ENCODE data around the gene GALR2. TPM values are rescaled to one million over a fixed set of nuclear protein-coding genes. Genes with fewer than 3 reads are reported as not detected.

The GALR2 gene
- total RNA-seq, 4 donors from 2014 or later: not detected

- no peak for TF ChIP-seq POLR2A (IDR thresholded peaks at IDR 0.05)
- TF ChIP-seq EP300 (IDR thresholded peaks at IDR 0.05): no peak
- no peak for TF ChIP-seq CTCF (IDR thresholded peaks at IDR 0.05)
- no peak for TF ChIP-seq POLR2AphosphoS5 (IDR thresholded peaks at IDR 0.05)
- Histone ChIP-seq H3K36me3 (peaks cover 0 to 100% of the 10 kb centered on the region in 2 donors), H3K27me3 (no peaks in the 10 kb centered on the region), H3K27ac (no peak overlapping the region), H3K4me3 (no peak overlapping the region), H3K4me1 (no peaks in the 10 kb centered on the region), H3K9me3 (no peaks in the 10 kb centered on the region)
- WGBS, 2 donors (ENCODE audit: low coverage in 1 of 2): 81 to 91% methylated on average over 10 of the region's 11 CpGs
- ATAC-seq: no peak
Measured at GRCh38 chr17:76050538-76051467, 23.8 kb upstream of the GALR2 start.

GRCh38 chr17:76051561-76051960, 23.0 kb upstream of the GALR2 start:
- Histone ChIP-seq H3K27ac (no peak overlapping the region), H3K36me3 (peaks cover 0 to 100% of the 10 kb centered on the region in 2 donors)
- 76 to 83% methylated on average over 6 of the region's 6 CpGs for WGBS, 2 donors (ENCODE audit: low coverage in 1 of 2)

GRCh38 chr17:76053246-76054111, 21.1 kb upstream of the GALR2 start:
- no peak for ATAC-seq
- no peaks in the 10 kb centered on the region for H3K9me3 ChIP-seq
- no peak for TF ChIP-seq POLR2AphosphoS5 (IDR thresholded peaks at IDR 0.05)
- no peak for TF ChIP-seq CTCF (IDR thresholded peaks at IDR 0.05)
- no peak for TF ChIP-seq POLR2A (IDR thresholded peaks at IDR 0.05)
- no peak for TF ChIP-seq EP300 (IDR thresholded peaks at IDR 0.05)
- no peaks in the 10 kb centered on the region for H3K27me3 ChIP-seq
- no peak overlapping the region for H3K27ac ChIP-seq
- H3K4me1 ChIP-seq: no peaks in the 10 kb centered on the region
- no peak overlapping the region for H3K4me3 ChIP-seq
- H3K36me3 ChIP-seq: peaks cover 0 to 100% of the 10 kb centered on the region in 2 donors
- WGBS, 2 donors (ENCODE audit: low coverage in 1 of 2): 71 to 77% methylated on average over 15 to 17 of the region's 17 CpGs

More at GRCh38 chr17:76051561-76051960, 23.0 kb upstream of the GALR2 start:
- Histone ChIP-seq H3K9me3 (no peaks in the 10 kb centered on the region), H3K4me1 (no peaks in the 10 kb centered on the region), H3K4me3 (no peak overlapping the region), H3K27me3 (no peaks in the 10 kb centered on the region)
- ATAC-seq: no peak
- TF ChIP-seq POLR2AphosphoS5 (IDR thresholded peaks at IDR 0.05): no peak
- TF ChIP-seq CTCF (IDR thresholded peaks at IDR 0.05): no peak
- TF ChIP-seq EP300 (IDR thresholded peaks at IDR 0.05): no peak
- TF ChIP-seq POLR2A (IDR thresholded peaks at IDR 0.05): no peak

GRCh38 chr17:76054112-76054476, 20.5 kb upstream of the GALR2 start:
- Histone ChIP-seq H3K36me3 (peaks cover 0 to 100% of the 10 kb centered on the region in 2 donors), H3K9me3 (no peaks in the 10 kb centered on the region), H3K27me3 (no peaks in the 10 kb centered on the region), H3K4me3 (no peak overlapping the region), H3K4me1 (no peaks in the 10 kb centered on the region), H3K27ac (no peak overlapping the region)
- TF ChIP-seq EP300 (IDR thresholded peaks at IDR 0.05) (no peak), CTCF (IDR thresholded peaks at IDR 0.05) (no peak), POLR2A (IDR thresholded peaks at IDR 0.05) (no peak)
- 87% methylated on average over 3 of the region's 4 CpGs; no CpG with 5 or more reads in 1 of the 2 donors for WGBS, 2 donors (ENCODE audit: low coverage in 1 of 2)
- no peak for ATAC-seq
